GM12801 (cell line): ENCODE data around the gene NARF.

ENCODE experiments used
- TF ChIP-seq, protein P1 (sequence below): IDR thresholded peaks from one replicate; pipeline ENCODE4 v1.5.1; 2011; ENCODE audit warnings: control low read depth; ENCODE audit not compliant: insufficient read length; ENCODE audit errors: extremely low read depth

The NARF gene

DNA sequence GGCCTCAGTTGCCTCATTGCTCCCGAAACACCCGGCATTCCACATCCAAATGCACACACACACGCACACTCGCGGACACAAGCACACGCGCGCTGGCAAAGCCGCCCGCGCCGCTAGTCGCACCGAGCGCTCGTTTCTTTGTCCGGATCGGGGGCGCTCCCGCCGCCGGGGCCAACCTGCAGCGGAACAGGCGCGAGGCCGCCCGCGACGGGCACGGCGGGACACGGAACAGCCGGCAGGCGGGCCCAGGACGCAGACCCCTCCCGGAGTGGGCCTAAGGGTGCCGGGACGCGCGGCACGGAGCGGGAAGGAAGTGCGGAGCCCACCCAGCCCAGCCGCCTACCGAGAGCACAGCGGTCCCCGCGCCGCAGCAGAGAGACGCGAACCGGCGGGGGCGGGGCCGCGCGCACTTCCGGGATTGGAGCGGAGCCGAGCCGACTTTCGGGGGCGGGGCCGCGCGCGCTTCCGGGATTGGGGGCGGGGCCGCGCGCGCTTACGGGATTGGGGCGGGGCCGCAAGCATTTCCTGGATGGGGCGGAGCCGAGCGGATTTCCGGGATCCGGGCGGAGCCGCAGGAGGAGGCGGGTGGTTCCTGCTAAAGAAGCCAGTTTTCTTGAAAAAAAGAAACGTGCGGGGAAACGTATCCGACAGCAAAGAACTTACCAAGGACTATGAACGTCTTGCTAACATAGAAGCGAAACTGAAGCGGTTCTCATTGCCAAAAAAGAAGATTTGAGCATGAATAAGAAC, 8.0 kb upstream of the NARF start, which contains the start of gene CYBC1:
TSS of gene CYBC1 (minus strand) at position 396 of the 750 bp plus-strand sequence. CDS start 1,498 bp downstream, outside the sequence.
- TF ChIP-seq, protein P1, sequence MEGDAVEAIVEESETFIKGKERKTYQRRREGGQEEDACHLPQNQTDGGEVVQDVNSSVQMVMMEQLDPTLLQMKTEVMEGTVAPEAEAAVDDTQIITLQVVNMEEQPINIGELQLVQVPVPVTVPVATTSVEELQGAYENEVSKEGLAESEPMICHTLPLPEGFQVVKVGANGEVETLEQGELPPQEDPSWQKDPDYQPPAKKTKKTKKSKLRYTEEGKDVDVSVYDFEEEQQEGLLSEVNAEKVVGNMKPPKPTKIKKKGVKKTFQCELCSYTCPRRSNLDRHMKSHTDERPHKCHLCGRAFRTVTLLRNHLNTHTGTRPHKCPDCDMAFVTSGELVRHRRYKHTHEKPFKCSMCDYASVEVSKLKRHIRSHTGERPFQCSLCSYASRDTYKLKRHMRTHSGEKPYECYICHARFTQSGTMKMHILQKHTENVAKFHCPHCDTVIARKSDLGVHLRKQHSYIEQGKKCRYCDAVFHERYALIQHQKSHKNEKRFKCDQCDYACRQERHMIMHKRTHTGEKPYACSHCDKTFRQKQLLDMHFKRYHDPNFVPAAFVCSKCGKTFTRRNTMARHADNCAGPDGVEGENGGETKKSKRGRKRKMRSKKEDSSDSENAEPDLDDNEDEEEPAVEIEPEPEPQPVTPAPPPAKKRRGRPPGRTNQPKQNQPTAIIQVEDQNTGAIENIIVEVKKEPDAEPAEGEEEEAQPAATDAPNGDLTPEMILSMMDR, result no peak

GRCh38 chr17:82452162-82452561, 6.4 kb upstream of the NARF start:
- TF ChIP-seq, protein P1, result no peak

- TF ChIP-seq, protein P1, result no peak
Observed at GRCh38 chr17:82457073-82457928, 1.2 kb upstream of the NARF start.

DNA sequence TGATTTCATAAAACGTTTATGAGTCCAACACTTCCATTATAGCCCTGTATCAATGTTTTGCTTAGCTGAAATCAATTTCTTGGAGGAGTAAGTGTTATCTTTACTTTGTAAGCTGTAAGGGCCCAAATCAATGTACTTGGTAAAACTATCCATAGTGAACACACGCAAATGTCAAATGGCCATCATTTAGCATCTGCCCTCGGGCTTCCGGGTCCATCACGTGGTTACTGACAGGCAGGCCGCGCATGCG, 687 bp upstream of the NARF start:
- TF ChIP-seq, protein P1, result no peak

DNA sequence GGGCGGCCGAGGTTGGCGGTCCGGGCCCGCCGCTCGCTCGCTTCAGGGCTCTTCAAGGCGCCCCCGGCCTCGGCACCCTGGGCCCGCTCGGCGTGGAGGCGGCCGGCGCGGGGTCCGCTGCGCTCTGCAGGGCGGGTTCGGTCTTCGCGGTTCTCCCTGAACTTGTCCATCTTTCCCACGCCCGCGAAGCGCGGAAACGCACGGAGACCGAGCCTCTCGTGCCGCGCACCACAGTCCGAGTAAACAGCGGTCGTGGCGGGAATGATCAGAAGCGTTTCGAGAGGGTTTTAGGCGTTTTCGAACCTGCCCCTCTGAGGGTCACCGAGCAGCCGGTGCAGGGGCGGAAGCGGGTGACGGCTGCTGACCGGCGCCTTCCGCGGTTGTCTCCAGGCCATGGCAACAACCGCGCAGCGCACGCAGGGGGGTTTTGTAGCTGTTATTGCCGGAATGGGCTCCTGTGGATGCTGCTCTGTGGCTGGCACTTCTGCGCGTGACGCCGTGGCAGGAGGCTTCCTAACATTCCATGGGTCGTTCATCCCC, 414 bp downstream of the NARF start:
- TF ChIP-seq, protein P1, result no peak

- TF ChIP-seq, protein P1, result no peak
Observed at GRCh38 chr17:82461827-82462524, 3.4 kb downstream of the NARF start.

DNA sequence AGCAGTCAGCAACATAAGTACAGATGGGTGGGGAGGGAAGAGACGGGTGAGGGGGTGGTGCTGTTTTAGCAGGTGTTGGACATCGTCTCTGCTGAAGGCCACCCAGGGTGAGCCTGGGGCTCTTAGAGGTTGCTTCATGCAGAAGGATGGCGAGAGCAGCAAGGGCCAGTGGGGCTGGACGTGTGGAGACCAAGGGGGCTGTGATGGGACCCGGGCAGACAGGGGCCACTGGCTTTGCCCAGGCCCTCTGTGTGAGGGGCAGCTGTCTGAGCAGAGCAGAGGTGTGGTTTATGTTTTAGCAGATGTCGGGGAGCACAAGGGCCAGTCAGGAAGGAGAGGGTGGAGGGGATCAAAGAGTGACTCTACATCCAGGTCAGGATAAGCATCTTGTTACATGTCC, 4.8 kb downstream of the NARF start:
- TF ChIP-seq, protein P1, result no peak
